Spleen (tissue), 7 donors: ENCODE results near the gene OTUD3.

Source experiments
- POLR2A ChIP-seq, 3 donors: fragments of 450-650 bp; IDR thresholded peaks; one replicate each; pipeline ENCODE4 v1.5.1; 2017; ENCODE audit warnings: antibody characterized with exemption in 3 of 3, mild to moderate bottlenecking in 1 of 3
- POLR2AphosphoS5 ChIP-seq, 3 donors: sonication (generic); formaldehyde crosslinking; IDR thresholded peaks; one replicate each; pipeline ENCODE4 v1.5.1; 2017; ENCODE audit warnings: antibody characterized with exemption in 3 of 3
- TF ChIP-seq, protein P1 (sequence below), 11 experiments: fragments of 200-600 bp in 7 of 11; fragments of 450-650 bp in 4 of 11; sonication (generic) in 4 of 11; IDR thresholded peaks in 8 of 11; conservative IDR thresholded peaks in 3 of 11; 1 replicate in 7 of 11; 2 replicates in 4 of 11; pipeline versions ENCODE4 v1.4.0 to v1.8.0; 2016 to 2021; ENCODE audit warnings: antibody characterized with exemption in 11 of 11, inconsistent platforms in 4 of 11, mild to moderate bottlenecking in 1 of 11
- donor health status: DM: no; HTN: no; CAD: no; lungs with moderate emphysema.
- donor health status: DM: no; HTN: no; CAD: no.
- donor health status: DM: no; HTN: no; CAD: no.

DNA sequence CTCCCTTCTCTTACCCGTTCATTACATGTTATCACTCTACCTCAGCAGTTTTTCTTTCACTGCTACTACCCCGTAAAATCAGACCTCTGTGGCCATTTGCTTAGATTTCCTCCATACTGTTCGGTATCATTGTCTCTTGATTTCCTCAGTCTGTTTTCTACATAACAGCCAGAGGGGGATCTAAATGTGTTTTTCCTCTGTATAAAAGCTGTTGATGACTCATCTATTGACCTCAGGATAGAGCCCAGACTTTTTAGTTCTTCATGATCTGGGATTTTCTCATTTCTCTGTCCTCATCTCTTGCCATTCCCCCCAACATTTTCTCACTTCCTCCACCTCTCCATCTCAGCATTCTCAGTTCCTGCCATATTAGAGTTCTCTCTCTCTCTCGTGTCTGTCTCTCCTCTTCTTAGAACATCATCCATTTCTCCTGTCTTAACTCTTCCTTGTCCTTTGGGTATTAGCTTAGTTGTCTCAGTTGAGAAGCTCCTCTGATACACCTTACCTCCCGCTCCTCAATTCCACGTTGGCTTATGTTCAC, 10.5 kb downstream of the OTUD3 start:
- TF ChIP-seq POLR2A (IDR thresholded peaks at IDR 0.05) (no peak), POLR2AphosphoS5 (IDR thresholded peaks at IDR 0.05) (no peak)
- TF ChIP-seq, protein P1, sequence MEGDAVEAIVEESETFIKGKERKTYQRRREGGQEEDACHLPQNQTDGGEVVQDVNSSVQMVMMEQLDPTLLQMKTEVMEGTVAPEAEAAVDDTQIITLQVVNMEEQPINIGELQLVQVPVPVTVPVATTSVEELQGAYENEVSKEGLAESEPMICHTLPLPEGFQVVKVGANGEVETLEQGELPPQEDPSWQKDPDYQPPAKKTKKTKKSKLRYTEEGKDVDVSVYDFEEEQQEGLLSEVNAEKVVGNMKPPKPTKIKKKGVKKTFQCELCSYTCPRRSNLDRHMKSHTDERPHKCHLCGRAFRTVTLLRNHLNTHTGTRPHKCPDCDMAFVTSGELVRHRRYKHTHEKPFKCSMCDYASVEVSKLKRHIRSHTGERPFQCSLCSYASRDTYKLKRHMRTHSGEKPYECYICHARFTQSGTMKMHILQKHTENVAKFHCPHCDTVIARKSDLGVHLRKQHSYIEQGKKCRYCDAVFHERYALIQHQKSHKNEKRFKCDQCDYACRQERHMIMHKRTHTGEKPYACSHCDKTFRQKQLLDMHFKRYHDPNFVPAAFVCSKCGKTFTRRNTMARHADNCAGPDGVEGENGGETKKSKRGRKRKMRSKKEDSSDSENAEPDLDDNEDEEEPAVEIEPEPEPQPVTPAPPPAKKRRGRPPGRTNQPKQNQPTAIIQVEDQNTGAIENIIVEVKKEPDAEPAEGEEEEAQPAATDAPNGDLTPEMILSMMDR (IDR thresholded peaks at IDR 0.05 in 8 of 11, conservative IDR thresholded peaks at IDR 0.05 in 3 of 11), result no peak
